Mucosa of rectum (tissue), 2 donors: Measurements from ENCODE around the gene DAO.
"Not testable (repeated sequence)": the region's sequence is repeated elsewhere in the genome, so short reads cannot be mapped to it uniquely, and the experiment has no call there.

ENCODE experiments used
- H3K27ac ChIP-seq, 2 donors: one replicate each; pipeline ENCODE4 v1.7.0; 2013; ENCODE audit warnings: inconsistent platforms in 2 of 2, low read depth in 2 of 2, low read length in 2 of 2
- H3K27me3 ChIP-seq, 2 donors: one replicate each; pipeline ENCODE4 v1.7.0; 2013; ENCODE audit warnings: low read length in 2 of 2; ENCODE audit not compliant: control insufficient read depth in 2 of 2, insufficient read depth in 2 of 2
- H3K36me3 ChIP-seq, 2 donors: one replicate each; pipeline ENCODE4 v1.7.0; 2013; ENCODE audit warnings: low read length in 2 of 2; ENCODE audit not compliant: control insufficient read depth in 2 of 2, insufficient read depth in 2 of 2
- H3K4me1 ChIP-seq, 2 donors: one replicate each; pipeline ENCODE4 v1.7.0; 2013; ENCODE audit warnings: low read length in 2 of 2, mild to moderate bottlenecking in 1 of 2; ENCODE audit not compliant: control insufficient read depth in 2 of 2, insufficient read depth in 2 of 2
- H3K4me3 ChIP-seq, 2 donors: one replicate each; pipeline ENCODE4 v1.7.0; 2013; ENCODE audit warnings: low read length in 2 of 2
- H3K9ac ChIP-seq, 2 donors: one replicate each; pipeline ENCODE4 v1.7.0; 2013; ENCODE audit warnings: low read length in 2 of 2, low read depth in 1 of 2, mild to moderate bottlenecking in 1 of 2
- H3K9me3 ChIP-seq, 2 donors: one replicate each; pipeline ENCODE4 v1.7.0; 2013; ENCODE audit warnings: low read length in 2 of 2; ENCODE audit not compliant: control insufficient read depth in 2 of 2
- donor health status: healthy.
- donor health status: Normal muscosa, but diverticular disease.

DAO gene

DNA sequence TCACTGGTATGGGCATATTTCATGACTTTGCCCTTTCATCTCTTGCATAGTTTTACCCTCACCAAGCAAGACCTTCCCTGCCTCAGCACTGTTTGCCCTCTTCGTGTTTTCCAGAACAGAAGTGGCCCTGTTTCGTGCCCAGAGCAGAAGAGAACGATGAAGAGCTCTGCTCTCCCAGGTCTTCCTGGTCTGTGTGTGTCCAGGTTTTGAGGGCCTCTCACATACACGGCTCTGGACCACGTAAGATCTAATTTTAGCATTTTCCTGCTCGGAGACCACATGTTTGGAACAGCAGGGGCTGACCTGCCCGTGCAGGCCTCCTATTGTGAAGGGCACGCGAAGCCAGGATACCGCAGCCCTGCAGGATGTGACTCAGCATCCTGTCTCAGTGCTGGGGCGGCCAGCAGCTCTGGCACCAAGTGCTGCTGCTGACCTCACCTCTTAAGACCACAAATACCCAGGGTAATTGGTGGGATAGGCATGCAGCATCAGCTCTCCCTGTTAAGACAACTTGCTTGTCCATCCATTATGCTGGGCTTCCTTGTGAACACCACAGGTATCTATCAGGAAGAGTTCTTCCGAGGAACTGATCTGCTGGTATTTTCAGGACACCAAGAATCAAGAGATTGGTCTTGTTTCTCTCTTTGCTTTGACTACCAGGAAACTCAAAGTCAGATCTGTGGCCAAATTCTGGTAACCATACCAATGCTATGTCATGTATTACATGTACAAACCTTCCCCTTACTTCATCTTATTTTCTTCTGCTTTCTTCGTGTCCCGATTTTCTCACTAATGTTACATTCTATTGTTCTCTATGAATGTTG, 41.5 kb upstream of the DAO start:
- Histone ChIP-seq H3K4me3 (peak overlapping the region in 1 of 2 donors; percentile 16), H3K9ac (peak overlapping the region in 1 of 2 donors; percentile 29)

DNA sequence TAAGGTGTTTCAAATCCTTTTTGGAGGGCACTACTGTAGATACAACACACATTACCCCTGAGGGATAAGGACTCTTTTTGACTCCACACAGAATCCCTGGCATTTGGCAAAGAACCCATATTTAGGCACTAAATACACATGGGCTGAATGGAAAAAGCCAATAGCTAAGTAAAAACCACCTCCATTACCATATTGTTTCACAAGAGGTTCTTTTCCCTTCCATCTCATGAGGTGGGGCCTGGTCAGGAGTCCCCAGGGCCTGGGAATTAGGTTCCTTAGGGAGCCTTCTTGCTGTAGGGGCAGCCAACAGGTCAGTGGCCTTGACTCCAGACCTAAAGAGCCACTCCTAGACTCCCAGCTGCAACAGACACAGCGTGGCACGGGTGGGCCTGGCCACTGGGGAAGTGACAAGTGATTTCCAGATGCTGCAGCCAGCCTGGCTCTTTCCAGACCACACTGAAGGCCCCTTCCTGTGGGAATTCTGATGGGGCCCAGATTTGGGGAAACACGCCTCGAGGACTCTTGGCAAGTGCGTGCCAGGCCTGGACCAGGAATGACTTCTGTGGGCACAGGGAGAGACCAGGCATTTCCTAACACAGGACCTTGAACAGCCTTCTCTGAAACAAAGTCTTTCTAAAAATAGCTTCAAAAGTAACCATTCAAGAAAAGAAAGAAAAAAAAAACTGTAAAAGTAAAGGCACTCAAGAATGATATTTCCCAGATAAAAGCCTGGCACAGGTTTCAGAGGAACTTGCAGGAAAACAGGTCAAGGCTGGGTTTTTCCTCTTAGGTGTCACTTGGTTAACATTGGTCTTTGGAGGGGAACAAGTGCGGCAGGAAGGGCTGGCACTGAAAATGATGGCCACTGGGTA, 40.6 kb upstream of the DAO start:
- peaks cover 14 to 17% of the 10 kb centered on the region in 2 donors for H3K36me3 ChIP-seq
- no peak overlapping the region for H3K9ac ChIP-seq
- no peak overlapping the region for H3K4me3 ChIP-seq
- H3K4me1 ChIP-seq = peaks cover 18 to 21% of the 10 kb centered on the region in 2 donors
- H3K27me3 ChIP-seq = no peaks in the 10 kb centered on the region
- H3K9me3 ChIP-seq = no peaks in the 10 kb centered on the region
- peak overlapping the region; percentile 78 to 81 for H3K27ac ChIP-seq

More for the DNA sequence above, 41.5 kb upstream of the DAO start:
- no peaks in the 10 kb centered on the region for H3K9me3 ChIP-seq
- peak overlapping the region; percentile 78 to 81 for H3K27ac ChIP-seq
- no peaks in the 10 kb centered on the region for H3K27me3 ChIP-seq
- peaks cover 18 to 25% of the 10 kb centered on the region in 2 donors for H3K4me1 ChIP-seq
- H3K36me3 ChIP-seq = peaks cover 16 to 20% of the 10 kb centered on the region in 2 donors

GRCh38 chr12:108839890-108840230, 40.0 kb upstream of the DAO start:
- Histone ChIP-seq H3K27me3 (no peaks in the 10 kb centered on the region), H3K4me1 (peaks cover 18 to 20% of the 10 kb centered on the region in 2 donors), H3K9ac (no peak overlapping the region), H3K4me3 (no peak overlapping the region), H3K36me3 (peaks cover 11 to 12% of the 10 kb centered on the region in 2 donors), H3K27ac (peak overlapping the region; percentile 78 to 81), H3K9me3 (no peaks in the 10 kb centered on the region)

GRCh38 chr12:108840605-108841332, 39.1 kb upstream of the DAO start:
- Histone ChIP-seq H3K9me3 (no peaks in the 10 kb centered on the region), H3K9ac (no peak overlapping the region), H3K27ac (peak overlapping the region; percentile 48 to 78), H3K27me3 (no peaks in the 10 kb centered on the region), H3K4me1 (peaks cover 18 to 20% of the 10 kb centered on the region in 2 donors), H3K36me3 (peaks cover 8 to 11% of the 10 kb centered on the region in 2 donors), H3K4me3 (no peak overlapping the region)

DNA sequence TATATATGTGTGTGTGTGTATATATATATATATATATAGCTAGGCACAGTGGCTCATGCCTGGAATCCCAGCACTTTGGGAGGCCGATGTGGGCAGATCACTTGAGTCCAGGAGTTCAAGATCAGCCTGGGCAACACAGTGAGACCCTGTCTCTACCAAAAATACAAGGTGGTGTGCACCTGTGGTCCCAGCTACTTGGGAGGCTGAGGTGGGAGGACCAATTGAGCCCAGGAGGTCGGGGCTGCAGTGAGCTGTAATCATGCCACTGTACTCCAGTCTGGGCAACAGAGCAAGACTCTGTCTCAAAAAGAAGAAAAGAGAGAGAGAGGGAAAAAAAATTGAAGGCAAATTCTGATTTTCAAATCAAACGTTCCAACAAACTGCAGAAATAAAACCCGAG, 38.1 kb upstream of the DAO start:
- H3K9ac ChIP-seq, H3K4me3 ChIP-seq, H3K9me3 ChIP-seq, H3K27me3 ChIP-seq, H3K27ac ChIP-seq: not testable (repeated sequence)
- peaks cover 11 to 18% of the 10 kb centered on the region in 2 donors for H3K36me3 ChIP-seq
- H3K4me1 ChIP-seq = peaks cover 18 to 20% of the 10 kb centered on the region in 2 donors

- H3K9me3 ChIP-seq = no peaks in the 10 kb centered on the region
- H3K9ac ChIP-seq = no peak overlapping the region
- no peak overlapping the region for H3K4me3 ChIP-seq
- H3K36me3 ChIP-seq = peaks cover 11 to 22% of the 10 kb centered on the region in 2 donors
- H3K27ac ChIP-seq = no peak overlapping the region
- peaks cover 16 to 20% of the 10 kb centered on the region in 2 donors for H3K4me1 ChIP-seq
- H3K27me3 ChIP-seq = no peaks in the 10 kb centered on the region
Measured at GRCh38 chr12:108842361-108842760, 37.5 kb upstream of the DAO start.

DNA sequence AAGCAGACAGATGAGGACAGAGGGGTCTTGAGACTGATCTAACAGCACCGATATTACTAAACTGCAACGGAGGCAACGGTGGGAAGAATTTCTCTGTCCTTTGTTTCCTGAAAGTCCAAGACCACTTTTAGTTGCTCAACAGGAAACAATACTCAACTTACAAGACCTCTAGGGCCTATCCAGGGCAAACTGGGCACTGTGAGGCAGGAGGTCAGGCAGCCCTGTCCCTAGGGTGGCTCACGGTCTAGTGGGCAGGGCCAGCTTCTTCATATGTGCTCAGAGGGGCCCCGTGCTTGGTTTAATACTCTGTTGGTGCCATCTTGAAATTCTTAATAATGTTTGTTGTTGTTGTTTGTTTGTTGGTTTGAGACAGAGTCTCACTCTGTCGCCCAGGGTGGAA, 36.7 kb upstream of the DAO start:
- Histone ChIP-seq H3K27me3 (no peaks in the 10 kb centered on the region), H3K27ac (no peak overlapping the region), H3K9ac (no peak overlapping the region), H3K4me3 (no peak overlapping the region), H3K9me3 (no peaks in the 10 kb centered on the region), H3K36me3 (peaks cover 16 to 22% of the 10 kb centered on the region in 2 donors), H3K4me1 (peaks cover 14 to 17% of the 10 kb centered on the region in 2 donors)

- H3K4me3 ChIP-seq = no peak overlapping the region
- H3K36me3 ChIP-seq = peaks cover 22 to 31% of the 10 kb centered on the region in 2 donors
- H3K27me3 ChIP-seq = no peaks in the 10 kb centered on the region
- no peak overlapping the region for H3K9ac ChIP-seq
- H3K27ac ChIP-seq = no peak overlapping the region
- H3K9me3 ChIP-seq = no peaks in the 10 kb centered on the region
- no peaks in the 10 kb centered on the region for H3K4me1 ChIP-seq
Measured at GRCh38 chr12:108845696-108846095, 34.2 kb upstream of the DAO start.

DNA sequence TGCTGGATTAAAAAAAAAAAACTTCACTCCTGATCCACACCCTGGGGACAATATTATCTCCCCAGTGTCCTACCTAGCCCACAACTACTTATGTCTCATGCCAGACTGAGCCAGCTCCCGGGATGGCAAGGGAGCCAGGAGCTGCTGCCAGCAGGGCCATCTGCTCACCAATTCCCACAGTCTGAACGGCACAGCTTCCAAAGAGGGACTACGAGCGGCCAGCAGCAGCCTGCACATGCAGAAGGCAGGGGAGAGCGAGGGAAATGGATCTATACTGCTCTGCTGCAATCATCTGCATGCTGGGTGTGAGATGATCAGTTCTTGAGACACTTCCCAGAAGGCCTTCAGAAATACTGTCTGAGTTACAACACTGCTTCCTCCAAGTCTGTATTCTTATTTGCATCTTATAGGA, 33.6 kb upstream of the DAO start:
- H3K36me3 ChIP-seq = peaks cover 22 to 31% of the 10 kb centered on the region in 2 donors
- H3K27ac ChIP-seq = no peak overlapping the region
- H3K27me3 ChIP-seq = no peaks in the 10 kb centered on the region
- no peaks in the 10 kb centered on the region for H3K9me3 ChIP-seq
- H3K9ac ChIP-seq = no peak overlapping the region
- H3K4me1 ChIP-seq = no peaks in the 10 kb centered on the region
- no peak overlapping the region for H3K4me3 ChIP-seq
